Smooth muscle cell (in vitro differentiated cells): ENCODE measurements around the gene ICAM1. TPM values are rescaled to one million over a fixed set of nuclear protein-coding genes. Genes with fewer than 3 reads are reported as not detected.

ENCODE experiments used
- DNase-seq: peaks from one replicate; lab custom pipeline; 2025; ENCODE audit not compliant: unreplicated experiment; lab: John Stamatoyannopoulos, UW
- H2AFZ ChIP-seq: fragments of 200-600 bp; sonication (generic); 2 replicates; pipeline ENCODE4 v1.6.0; 2016; ENCODE audit warnings: antibody characterized with exemption, low read depth, mild to moderate bottlenecking
- H3F3A ChIP-seq: fragments of 200-600 bp; sonication (generic); 2 replicates; pipeline ENCODE4 v1.6.0; 2017; ENCODE audit warnings: antibody characterized with exemption, low read depth
- H3K27ac ChIP-seq: fragments of 200-600 bp; sonication (generic); 2 replicates; pipeline ENCODE4 v1.5.1; 2016; ENCODE audit warnings: low read depth, mild to moderate bottlenecking
- H3K27me3 ChIP-seq: fragments of 200-600 bp; sonication (generic); 2 replicates; pipeline ENCODE4 v1.6.1; 2016; ENCODE audit warnings: low read depth, mild to moderate bottlenecking
- H3K36me3 ChIP-seq: fragments of 200-600 bp; sonication (generic); 2 replicates; pipeline ENCODE4 v1.5.1; 2016; ENCODE audit warnings: low read depth
- H3K4me1 ChIP-seq: fragments of 200-600 bp; sonication (generic); 2 replicates; pipeline ENCODE4 v1.5.1; 2016; ENCODE audit warnings: low read depth
- H3K4me2 ChIP-seq: fragments of 200-600 bp; sonication (generic); 2 replicates; pipeline ENCODE4 v1.6.0; 2016; ENCODE audit warnings: mild to moderate bottlenecking
- H3K4me3 ChIP-seq: fragments of 200-600 bp; sonication (generic); 2 replicates; pipeline ENCODE4 v1.5.1; 2016; ENCODE audit warnings: mild to moderate bottlenecking
- H3K79me2 ChIP-seq: fragments of 200-600 bp; sonication (generic); 2 replicates; pipeline ENCODE4 v1.6.0; 2016; ENCODE audit warnings: low read depth, mild to moderate bottlenecking
- H3K9ac ChIP-seq: fragments of 200-600 bp; sonication (generic); 2 replicates; pipeline ENCODE4 v1.6.0; 2016; ENCODE audit warnings: low read depth
- H3K9me3 ChIP-seq: fragments of 200-600 bp; sonication (generic); replicated peaks from 2 replicates; pipeline ENCODE4 v1.5.1; 2016; ENCODE audit warnings: low read depth
- H4K20me1 ChIP-seq: fragments of 200-600 bp; sonication (generic); 2 replicates; pipeline ENCODE4 v1.6.0; 2016; ENCODE audit warnings: low read depth
- WGBS: methylation state at CpG from one replicate; pipeline ENCODE4 v1.1.7; 2016; ENCODE audit warnings: low lambda C conversion rate; 5-methylcytosine and 5-hydroxymethylcytosine counted together
- polyA plus RNA-seq: library from polyadenylated mRNA; unstranded; fragments of >200 nt; fragmentation: Nextera tagmentation; extraction: Ambion mirVana; gene quantifications from 2 replicates; pipeline ENCODE4 v1.2.1, GENCODE V29; 2016
- total RNA-seq: library from RNA; depleted of rRNA; stranded (reverse); fragments of >200 nt; gene quantifications from 2 replicates; pipeline ENCODE4 v1.2.3, GENCODE V29; 2014
- TF ChIP-seq, protein P1 (sequence below): fragments of 200-600 bp; sonication (generic); IDR thresholded peaks from 2 replicates; pipeline ENCODE4 v1.5.1; 2017; ENCODE audit warnings: borderline replicate concordance, mild to moderate bottlenecking, antibody characterized with exemption; ENCODE audit not compliant: insufficient read depth, poor library complexity, severe bottlenecking

ICAM1 gene
- total and polyA plus RNA-seq, 2 experiments from 2014 or later: 4.6 to 9.2 TPM

DNA sequence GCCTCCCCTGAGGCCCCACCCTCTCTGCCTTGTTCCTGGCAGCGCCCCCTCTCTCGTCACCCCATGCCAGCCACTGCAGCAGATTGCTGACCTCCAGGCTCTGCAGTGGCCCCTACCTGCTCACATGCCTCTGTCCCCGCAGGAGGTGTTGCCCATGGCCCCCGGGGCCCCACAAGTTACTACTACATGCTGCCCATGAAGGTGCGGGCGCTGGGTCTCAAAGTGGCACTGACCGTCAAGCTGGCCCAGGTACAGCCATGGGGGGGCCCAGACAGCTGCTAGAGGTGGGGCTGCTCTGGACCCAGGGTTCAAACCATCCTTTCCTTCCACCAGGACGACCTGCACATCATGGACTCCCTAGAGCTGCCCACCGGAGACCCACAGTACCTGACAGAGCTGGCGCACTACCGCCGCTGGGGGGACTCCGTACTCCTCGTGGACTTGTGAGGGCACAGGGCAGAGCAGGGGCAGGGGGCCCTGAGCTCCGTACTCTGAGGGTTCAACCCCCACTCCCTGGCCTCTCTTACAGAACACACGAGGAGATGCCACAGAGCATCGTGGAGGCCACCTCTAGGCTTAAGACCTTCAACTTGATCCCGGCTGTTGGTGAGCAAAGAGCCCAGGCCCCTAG, 12.7 kb upstream of the ICAM1 start:
- TF ChIP-seq, protein P1, sequence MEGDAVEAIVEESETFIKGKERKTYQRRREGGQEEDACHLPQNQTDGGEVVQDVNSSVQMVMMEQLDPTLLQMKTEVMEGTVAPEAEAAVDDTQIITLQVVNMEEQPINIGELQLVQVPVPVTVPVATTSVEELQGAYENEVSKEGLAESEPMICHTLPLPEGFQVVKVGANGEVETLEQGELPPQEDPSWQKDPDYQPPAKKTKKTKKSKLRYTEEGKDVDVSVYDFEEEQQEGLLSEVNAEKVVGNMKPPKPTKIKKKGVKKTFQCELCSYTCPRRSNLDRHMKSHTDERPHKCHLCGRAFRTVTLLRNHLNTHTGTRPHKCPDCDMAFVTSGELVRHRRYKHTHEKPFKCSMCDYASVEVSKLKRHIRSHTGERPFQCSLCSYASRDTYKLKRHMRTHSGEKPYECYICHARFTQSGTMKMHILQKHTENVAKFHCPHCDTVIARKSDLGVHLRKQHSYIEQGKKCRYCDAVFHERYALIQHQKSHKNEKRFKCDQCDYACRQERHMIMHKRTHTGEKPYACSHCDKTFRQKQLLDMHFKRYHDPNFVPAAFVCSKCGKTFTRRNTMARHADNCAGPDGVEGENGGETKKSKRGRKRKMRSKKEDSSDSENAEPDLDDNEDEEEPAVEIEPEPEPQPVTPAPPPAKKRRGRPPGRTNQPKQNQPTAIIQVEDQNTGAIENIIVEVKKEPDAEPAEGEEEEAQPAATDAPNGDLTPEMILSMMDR: no peak
- Histone ChIP-seq H3K27me3 (no peaks in the 10 kb centered on the region), H3K9ac (no peak overlapping the region), H3K4me3 (no peak overlapping the region), H3K4me2 (no peak overlapping the region), H3K27ac (no peak overlapping the region), H3K4me1 (no peaks in the 10 kb centered on the region), H4K20me1 (no peaks in the 10 kb centered on the region), H2AFZ (no peak overlapping the region), H3F3A (no peaks in the 10 kb centered on the region), H3K9me3 (no peaks in the 10 kb centered on the region), H3K79me2 (no peaks in the 10 kb centered on the region), H3K36me3 (no peaks in the 10 kb centered on the region)
- DNase-seq: no peak
- WGBS: 95% methylated on average over 18 of the region's 18 CpGs

GRCh38 chr19:10259162-10259905, 11.6 kb upstream of the ICAM1 start:
- H3K9ac ChIP-seq: no peak overlapping the region

GRCh38 chr19:10260141-10260584, 10.8 kb upstream of the ICAM1 start:
- Histone ChIP-seq H2AFZ (no peak overlapping the region), H3K36me3 (no peaks in the 10 kb centered on the region), H3K79me2 (no peaks in the 10 kb centered on the region), H3K4me2 (no peak overlapping the region), H3K27me3 (no peaks in the 10 kb centered on the region), H3K4me1 (no peaks in the 10 kb centered on the region), H3K9ac (no peak overlapping the region), H3K4me3 (no peak overlapping the region), H3F3A (no peaks in the 10 kb centered on the region), H3K9me3 (no peaks in the 10 kb centered on the region), H3K27ac (no peak overlapping the region), H4K20me1 (no peaks in the 10 kb centered on the region)
- TF ChIP-seq, protein P1: no peak
- no peak for DNase-seq
- WGBS: 86% methylated on average over 8 of the region's 8 CpGs

More at GRCh38 chr19:10259162-10259905, 11.6 kb upstream of the ICAM1 start:
- Histone ChIP-seq H3K4me2 (no peak overlapping the region), H3K79me2 (no peaks in the 10 kb centered on the region), H3K36me3 (no peaks in the 10 kb centered on the region), H3K4me1 (no peaks in the 10 kb centered on the region), H3F3A (no peaks in the 10 kb centered on the region), H3K9me3 (no peaks in the 10 kb centered on the region), H3K4me3 (no peak overlapping the region), H3K27ac (no peak overlapping the region), H4K20me1 (no peaks in the 10 kb centered on the region), H2AFZ (no peak overlapping the region), H3K27me3 (no peaks in the 10 kb centered on the region)
- WGBS: 64% methylated on average over 22 of the region's 32 CpGs
- peak; percentile 29 for DNase-seq
- TF ChIP-seq, protein P1: peak; percentile 61
